NCI-H526 treated with DMSO at 0.1 percent for 48 hours (cell line): ENCODE measurements around the gene HEXD.
A peak's percentile ranks its signal among the peaks of the same experiment; 100 is the strongest.
"Not testable (repeated sequence)": the region's sequence is repeated elsewhere in the genome, so short reads cannot be mapped to it uniquely, and the experiment has no call there.

Source experiments
- DNase-seq: peaks from one replicate; lab custom pipeline; 2025; lab: John Stamatoyannopoulos, UW

The HEXD gene

DNA sequence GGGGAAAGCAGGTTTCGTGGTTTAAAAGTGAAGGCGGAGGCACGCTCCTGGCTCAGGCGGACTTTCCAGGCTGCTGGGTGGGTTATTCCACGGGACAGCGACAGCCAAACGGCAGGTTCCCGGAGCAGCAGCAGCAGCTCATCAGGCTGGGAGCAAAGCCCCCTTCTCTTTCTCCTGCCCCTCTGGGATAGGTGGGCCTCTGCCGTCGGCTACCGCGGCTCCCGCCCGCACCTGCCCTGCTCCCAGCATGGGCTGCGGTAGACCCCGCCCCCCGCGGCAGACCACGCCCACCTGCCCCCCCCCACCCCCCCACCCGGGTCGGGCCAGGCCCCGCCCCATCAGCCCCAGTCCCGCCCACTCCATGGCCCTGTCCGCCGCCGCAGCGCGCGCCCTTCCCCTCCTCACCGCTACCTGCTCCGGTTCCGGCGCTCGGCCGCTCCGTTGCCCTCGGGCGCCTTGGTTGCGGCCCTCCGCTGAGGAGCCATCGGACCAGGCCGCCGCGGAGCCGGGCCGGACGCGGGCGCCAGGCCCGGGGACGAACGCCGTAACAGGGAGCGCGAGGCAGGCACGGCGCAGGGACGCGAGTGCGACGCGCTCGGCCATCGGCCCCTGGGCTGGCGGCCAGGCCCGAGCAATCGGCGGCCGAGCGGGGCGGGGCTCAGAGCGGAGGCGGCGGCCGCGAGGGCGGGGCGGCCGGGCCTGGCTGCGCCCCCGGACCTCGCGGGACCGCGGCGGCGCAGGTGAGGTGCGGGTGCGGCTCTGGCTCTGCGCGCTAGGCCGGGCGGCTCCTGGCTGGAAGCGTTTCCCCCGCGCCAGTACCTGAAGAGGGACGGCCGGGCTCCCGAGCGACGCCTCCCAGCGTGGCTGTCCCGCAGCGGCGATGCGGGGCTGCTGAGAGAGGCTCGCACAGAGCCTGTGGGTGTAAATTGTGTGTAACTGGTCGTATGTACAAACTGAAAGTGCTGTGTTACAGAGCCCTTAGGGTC is at the start of gene HEXD, which contains the start of gene OGFOD3:
Gene HEXD, plus strand, starts transcription at position 347 of the 986 bp plus-strand sequence. CDS start 1,453 bp downstream, outside the sequence.
Gene OGFOD3, minus strand, starts transcription at position 586 of the 986 bp plus-strand sequence. Its CDS starts 101 bp downstream, at position 485.
- DNase-seq: peak; percentile 85

DNA sequence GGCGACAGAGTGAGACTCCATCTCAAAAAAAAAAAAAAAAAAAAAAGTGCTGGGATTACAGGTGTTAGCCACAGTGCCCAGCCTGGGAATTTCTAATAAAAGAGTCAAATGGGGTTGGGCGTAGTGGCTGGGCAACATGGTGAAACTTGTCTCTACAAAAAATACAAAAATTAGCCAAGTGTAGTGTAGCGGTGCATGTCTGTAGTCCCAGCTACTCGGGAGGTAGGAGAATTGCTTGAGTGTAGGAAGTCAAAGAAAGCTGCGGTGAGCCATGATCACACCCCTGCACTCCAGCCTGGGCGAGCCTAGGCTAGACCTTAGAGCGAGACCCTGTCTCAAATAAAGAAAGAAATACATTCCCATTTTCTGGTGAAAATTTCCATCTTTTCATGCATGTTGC is 48.9 kb upstream of the HEXD start:
- DNase-seq: no peak

DNA sequence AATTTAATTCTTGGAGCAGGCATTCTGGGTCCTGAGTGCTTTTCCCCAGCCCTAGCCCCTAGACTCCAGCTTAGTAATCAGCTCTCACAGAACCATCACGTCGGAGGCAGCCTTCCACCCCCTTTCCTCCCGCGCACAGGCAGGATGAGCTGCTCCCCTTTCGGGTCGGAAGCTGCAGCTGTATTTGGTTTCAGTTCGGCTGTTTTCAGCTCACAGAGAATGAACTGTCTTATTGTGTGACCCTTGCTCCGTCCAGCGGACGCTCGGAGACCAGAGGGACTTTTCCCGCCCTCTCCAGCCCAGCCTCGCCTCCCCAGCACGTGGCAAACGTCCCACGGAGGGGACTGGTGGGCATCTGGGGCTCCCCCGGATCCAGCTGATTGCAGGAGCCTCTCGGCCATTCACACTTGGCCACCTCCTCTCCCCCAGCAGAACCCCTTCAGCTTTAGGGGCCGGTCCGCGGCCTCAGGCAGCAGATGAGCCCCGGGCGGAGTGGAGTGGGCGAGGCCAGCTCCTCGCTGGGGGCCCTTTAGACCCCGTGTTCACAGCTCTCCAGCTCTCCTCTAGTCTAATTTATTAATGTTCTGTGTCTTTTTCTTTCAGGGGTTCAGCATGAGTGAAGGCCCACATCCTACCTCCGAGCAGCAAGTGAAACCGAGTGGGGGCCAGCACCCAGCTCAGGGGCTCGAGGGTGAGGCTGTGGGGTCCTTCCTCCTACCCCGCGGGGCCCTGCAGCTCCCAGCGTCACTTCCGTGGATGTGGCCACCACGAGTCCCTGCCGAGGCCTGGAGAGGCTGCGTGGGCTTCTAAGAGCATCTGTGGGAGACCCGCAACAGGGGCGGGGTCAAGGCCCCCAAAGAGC is 47.4 kb upstream of the HEXD start:
- no peak for DNase-seq

DNA sequence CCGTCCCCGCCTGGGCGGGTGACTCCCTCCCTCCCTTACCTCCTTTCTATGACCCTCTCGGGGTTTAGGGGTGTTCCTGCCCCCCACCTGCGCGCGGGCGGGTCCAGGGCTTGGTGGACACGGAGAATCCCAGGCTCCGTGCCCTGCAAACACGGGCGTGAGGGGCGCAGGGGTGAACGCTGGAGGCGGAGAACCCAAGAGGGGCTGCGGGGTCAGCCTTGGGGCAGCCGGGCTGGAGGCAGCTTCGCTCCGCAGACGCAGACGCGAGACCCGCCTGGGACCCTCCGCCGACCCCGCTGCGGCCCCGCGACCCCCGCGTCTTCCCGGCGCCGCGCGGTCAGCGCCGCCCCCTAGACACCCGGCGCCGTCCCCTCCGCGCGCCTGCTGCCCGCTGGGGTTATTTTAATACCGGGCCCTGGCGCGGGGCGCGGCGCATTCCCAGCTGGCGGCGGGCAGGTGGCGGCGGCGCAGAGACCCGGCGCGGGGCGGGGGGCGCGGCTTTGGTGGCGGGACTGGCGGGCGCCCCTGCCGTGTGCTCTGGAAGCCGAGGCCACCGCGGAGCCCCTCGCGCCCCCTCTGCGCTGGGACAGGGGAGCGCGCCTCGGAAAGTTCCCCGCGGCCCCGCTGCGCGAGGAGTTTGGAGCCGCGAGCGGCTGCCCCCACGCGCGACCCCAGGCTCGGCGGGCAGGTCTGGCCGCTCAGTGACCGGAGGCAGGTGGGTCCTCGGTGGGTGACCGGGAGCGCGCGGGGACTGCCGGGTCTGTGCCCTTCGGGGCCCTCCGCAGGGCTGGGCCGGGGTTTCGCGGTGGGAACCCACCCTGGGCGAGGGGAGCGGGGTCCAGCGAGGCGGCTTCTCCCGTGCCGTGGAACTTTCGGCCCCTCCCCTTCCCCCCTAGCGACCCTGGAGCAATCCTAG is 46.6 kb upstream of the HEXD start, which contains the start of gene UTS2R:
Gene UTS2R, plus strand, starts transcription at position 433 of the 916 bp plus-strand sequence. CDS start 2,560 bp downstream, outside the sequence.
- no peak for DNase-seq

DNA sequence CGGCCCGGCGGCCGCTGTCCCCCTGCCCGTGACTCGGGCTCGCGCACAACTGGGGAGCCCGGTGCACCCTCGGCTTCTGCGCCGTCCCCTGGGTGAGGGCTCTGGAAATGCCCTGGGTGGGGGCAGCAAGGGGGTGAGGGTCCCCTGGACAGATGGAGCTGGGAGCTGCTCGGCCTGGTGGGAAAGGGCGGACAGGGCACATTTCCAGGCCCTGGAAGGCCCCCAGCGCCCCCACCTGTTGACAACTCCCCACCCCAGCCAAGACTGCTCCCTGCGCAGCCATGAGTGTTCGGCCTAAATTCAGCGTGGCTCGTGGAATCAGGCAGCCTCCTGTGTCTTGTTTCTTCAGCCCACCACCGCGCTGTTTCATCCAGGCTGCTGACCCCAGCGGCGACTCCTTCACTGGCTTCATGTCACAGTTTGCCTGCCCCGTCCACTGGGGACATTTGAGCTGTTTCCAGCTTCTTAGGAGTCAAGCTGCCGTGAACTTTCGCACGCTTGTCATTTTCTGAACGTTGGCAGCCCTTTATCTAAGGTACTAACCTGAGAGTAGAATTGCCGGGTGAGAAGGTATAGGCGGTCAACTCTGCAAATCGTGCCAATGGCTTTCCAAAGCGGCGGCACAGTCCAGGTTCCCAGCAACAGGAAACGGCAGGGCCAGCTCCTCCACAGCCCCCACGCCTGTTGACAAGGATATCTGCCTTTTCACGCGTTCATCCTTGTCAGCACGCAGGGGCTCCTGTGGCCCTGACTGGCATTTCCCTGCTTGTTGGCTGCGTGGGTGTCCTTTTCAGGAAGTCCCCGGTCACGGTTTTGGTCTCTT is 45.7 kb upstream of the HEXD start:
- no peak for DNase-seq

DNA sequence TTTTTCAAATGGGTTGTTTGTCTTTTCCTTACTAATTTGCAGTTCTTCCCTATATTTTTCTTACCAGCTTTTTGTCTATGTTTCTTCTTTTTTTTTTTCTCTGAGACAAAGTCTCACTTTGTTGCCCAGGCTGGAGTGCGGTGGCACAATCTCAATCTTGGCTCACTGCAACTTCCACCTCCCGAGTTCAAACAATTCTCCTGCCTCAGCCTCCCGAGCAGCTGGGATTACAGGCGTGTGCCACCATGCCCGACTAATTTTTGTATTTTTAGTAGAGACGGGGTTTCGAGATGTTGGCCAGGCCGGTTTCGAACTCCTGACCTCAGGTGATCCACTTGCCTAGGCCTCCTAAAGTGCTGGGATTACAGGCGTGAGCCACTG is 45.1 kb upstream of the HEXD start:
- DNase-seq: not testable (repeated sequence)

DNA sequence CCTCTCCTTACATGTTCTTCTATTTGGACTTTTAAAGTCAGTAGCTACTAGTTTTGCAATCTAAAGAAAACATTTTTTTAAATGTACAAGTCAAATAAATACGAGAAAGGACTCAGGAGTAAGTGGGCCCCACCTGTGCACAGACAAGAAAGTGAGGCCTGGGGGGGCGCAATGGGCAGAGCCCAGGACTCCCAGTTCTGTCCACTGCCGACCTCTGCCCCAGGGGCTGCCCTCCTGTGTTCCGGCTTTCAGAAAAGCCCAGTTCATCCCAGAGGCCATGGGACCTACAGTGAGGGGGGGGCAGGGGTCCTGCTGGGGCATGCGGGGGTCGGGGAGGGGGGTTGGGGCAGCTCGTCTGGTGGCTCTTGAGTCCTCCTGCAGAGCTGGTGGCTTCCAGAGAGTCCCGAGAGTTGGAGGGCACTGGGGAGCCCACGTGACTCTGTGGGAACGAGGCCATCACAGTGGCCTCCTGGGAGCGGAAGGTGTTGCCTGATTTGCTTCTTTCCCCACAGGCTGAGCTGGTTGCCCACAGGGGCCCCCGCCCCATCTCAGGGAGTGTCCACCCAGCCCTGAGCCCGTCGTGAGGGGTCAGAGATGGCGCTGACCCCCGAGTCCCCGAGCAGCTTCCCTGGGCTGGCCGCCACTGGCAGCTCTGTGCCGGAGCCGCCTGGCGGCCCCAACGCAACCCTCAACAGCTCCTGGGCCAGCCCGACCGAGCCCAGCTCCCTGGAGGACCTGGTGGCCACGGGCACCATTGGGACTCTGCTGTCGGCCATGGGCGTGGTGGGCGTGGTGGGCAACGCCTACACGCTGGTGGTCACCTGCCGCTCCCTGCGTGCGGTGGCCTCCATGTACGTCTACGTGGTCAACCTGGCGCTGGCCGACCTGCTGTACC is 44.2 kb upstream of the HEXD start:
- no peak for DNase-seq

DNA sequence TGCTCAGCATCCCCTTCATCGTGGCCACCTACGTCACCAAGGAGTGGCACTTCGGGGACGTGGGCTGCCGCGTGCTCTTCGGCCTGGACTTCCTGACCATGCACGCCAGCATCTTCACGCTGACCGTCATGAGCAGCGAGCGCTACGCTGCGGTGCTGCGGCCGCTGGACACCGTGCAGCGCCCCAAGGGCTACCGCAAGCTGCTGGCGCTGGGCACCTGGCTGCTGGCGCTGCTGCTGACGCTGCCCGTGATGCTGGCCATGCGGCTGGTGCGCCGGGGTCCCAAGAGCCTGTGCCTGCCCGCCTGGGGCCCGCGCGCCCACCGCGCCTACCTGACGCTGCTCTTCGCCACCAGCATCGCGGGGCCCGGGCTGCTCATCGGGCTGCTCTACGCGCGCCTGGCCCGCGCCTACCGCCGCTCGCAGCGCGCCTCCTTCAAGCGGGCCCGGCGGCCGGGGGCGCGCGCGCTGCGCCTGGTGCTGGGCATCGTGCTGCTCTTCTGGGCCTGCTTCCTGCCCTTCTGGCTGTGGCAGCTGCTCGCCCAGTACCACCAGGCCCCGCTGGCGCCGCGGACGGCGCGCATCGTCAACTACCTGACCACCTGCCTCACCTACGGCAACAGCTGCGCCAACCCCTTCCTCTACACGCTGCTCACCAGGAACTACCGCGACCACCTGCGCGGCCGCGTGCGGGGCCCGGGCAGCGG is 43.4 kb upstream of the HEXD start:
- peak; percentile 37 for DNase-seq

DNA sequence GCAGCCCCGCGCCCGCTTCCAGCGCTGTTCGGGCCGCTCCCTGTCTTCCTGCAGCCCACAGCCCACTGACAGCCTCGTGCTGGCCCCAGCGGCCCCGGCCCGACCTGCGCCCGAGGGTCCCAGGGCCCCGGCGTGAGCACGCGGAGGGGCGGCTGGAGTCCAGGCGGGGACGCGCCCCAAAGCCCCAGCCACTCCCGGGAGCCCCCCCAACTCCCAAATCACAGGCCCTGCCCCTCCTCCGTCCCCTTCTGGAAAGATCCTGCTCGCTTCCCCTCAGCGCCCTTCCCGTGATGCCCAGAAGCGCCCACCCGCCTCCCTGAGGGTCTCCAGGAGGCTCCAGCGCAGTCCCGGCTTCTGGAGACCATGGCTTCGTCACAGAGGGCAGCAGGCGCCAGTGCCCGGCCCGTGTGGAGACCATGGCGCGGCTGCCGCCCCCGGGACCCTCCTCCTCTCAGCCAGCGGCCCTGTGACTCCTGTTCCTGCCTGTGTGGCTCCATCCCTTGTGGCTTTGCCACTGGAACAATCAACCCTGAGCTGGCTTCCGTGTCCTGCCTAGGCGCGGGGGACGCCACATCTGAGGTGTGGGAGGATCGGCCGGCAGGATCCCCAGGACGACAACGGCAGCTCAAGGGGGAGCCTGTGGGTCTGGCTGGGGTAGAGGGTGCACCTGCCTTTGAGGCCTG is 42.6 kb upstream of the HEXD start:
- DNase-seq: no peak

DNA sequence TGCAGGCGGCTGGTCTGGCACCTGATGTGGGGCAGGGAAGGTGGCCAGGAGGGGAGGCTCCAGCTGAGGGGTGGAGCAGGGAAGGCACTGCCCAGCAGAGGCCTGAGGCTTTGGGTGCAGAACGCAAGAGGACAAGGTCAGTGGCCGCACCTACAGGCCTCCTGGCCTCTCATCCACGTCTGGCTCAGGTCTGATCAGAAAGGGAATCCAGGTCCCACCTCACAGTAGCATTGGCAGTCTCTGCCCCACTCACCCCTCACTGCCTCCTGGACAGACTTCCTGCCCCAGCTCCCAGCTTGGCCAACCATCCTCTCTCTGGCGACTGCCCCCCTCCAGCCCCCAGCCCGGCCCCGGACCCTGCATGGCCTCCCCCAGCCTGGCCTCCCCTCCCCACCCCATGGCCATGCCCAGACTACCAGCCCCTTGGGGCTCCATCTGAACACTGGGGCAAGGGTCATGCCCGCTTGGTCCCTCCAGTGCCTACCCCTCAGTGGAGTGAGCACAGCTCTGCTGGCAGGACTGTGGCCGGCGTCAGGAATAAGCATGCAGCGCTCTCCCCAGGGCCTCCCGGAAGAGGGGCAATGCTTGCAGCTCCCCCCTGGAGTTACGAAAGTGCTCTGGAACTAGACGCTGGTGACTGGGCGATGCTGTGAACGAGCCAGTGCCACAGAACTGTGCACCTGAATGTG is 42.0 kb upstream of the HEXD start:
- no peak for DNase-seq

DNA sequence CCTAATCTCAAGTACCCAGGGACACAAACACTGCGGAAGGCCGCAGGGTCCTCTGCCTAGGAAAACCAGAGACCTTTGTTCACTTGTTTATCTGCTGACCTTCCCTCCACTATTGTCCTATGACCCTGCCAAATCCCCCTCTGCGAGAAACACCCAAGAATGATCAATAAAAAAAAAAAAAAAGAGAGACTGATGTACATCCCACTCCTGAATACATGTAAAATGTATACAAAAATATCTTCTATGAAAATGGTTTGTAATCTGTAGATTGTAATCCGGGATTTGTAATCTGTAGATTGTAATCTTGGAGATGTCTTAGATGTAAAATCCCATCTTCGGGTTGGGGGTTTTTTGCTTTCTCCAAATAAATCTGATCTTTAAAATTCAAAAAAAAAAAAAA is 40.9 kb upstream of the HEXD start:
- not testable (repeated sequence) for DNase-seq

DNA sequence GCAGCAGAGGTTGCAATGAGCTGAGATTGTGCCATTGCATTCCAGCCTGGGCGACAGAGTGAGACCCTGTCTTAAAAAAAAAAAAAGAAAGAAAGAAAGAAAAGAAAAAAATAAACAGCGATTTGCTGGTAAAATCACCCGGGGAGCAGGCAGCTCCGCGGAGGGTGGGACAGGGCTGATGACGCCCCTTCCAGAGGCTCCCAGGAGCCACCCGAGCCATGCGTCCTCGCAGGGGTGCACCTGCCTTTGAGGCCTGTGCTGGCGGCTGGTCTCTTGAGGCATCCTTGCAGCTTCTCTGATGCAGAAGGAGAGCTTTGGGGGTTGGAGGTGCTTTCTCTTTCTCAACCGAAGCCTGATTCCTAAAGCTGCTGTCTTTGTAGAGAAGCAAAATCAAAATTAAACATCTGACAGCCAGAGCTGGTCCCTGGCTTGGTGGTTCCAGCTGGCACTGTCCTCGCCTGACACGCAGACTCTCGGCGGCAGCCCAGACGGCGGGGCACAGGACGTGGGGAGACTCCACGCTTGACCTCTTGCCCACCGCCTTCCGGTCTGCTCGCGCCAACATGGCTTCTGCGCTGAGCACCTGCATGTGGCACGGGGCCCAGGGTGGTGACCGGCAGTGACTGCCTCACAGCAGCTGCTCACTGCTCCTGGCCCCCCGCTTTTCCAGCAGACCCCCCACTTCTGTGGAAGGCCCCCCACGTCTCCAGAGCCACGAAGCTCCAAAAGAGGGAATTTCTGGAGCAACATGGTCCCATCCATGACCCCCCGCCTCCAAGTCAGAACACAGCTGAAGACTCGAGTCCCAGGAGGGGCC is 40.0 kb upstream of the HEXD start:
- no peak for DNase-seq

DNA sequence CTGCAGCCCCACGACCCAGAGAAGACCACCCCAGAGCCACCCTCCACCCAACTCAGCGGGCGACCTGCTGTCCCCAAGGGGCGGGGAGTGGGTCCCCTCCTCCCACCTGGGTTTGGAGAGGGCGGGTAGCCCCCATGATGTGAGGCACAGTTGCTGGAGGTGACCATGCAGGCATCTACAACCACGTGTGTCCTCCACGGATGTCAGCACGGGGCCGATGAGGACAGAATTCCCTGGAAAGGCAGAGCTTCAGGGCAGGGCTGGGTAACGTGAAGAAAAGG is 39.5 kb upstream of the HEXD start:
- DNase-seq: no peak

DNA sequence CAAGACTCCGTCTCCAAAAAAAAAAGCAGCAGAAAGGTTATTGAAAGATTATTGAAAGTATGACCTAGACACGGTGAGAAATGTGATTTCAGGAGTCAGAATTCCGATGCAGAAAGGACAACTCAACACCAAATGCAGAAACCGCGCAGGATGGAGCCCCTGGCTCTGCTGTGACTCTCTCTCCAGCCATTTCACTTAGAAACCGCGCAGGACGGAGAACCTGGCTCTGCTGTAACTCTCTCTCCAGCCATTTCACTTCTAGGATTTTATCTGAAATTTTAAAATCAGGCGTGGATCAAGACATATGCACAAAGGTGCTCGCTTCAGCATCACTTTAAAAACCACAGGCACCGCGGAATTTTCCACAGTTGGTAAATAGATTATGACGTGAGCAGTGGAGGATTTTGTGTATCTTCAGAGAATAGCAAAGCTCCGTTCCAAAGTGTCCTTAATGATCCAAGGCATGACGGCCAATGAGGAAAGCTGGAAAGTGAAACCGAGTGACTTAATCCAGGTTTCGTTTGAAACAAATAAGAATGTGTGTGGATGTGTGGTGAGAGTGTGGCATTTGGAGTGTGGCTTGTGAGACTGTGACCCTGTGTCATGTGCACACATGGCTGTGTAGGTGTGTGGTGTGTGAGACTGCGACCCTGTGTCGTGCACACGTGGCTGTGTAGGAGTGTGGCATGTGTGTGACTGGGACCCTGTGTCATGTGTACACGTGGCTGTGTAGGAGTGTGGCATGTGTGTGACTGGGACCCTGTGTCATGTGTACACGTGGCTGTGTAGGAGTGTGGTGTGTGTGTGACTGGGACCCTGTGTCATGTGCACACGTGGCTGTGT is 37.1 kb upstream of the HEXD start:
- no peak for DNase-seq

DNA sequence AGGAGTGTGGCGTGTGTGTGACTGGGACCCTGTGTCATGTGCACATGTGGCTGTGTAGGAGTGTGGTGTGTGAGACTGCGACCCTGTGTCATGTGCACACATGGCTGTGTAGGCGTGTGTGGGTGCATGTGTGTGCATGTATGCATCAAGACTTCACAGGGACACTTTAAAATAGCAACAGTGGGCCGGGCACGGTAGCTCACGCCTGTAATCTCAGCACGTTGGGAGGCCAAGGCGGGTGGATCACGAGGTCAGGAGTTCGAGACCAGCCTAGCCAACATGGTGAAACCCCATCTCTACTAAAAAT is 36.5 kb upstream of the HEXD start:
- not testable (repeated sequence) for DNase-seq
